Activated naive CD8-positive, alpha-beta T cell treated with anti-CD3 and anti-CD28 coated beads, Interleukin-2, amount 10 ng/mL, durations not matched to agents 7 days and 5 days (primary cell): Measurements from ENCODE around the gene ACOT9. TPM values are rescaled to one million over a fixed set of nuclear protein-coding genes. Genes with fewer than 3 reads are reported as not detected.
A peak's percentile ranks its signal among the peaks of the same experiment; 100 is the strongest.
"Not testable (repeated sequence)": the region's sequence is repeated elsewhere in the genome, so short reads cannot be mapped to it uniquely, and the experiment has no call there.

Experiments used
- ATAC-seq: fragments of 150-1000 bp; cut with Tn5 transposase; one replicate; pipeline ENCODE4 v1.10.0; 2021; ENCODE audit warnings: low read depth, moderate library complexity
- POLR2A ChIA-PET: fragments of 350-600 bp; sonication (Branson Sonifier 250); formaldehyde crosslinking; loops from one replicate; lab custom pipeline; 2021; ENCODE audit warnings: antibody characterized with exemption; lab: Charles Lee
- DNase-seq: peaks from one replicate; pipeline ENCODE4 v3.0.0; 2021
- H3K27ac Mint-ChIP-seq: one replicate; pipeline ENCODE4 v1.8.0; 2022; ENCODE audit warnings: mild to moderate bottlenecking, mixed read lengths
- H3K27me3 Mint-ChIP-seq: one replicate; pipeline ENCODE4 v1.8.0; 2022; ENCODE audit warnings: mild to moderate bottlenecking, moderate library complexity, mixed read lengths
- H3K36me3 Mint-ChIP-seq: one replicate; pipeline ENCODE4 v1.8.0; 2021; ENCODE audit warnings: mild to moderate bottlenecking, mixed read lengths
- H3K4me1 Mint-ChIP-seq: one replicate; pipeline ENCODE4 v1.8.0; 2021; ENCODE audit warnings: mixed read lengths
- H3K4me3 Mint-ChIP-seq: one replicate; pipeline ENCODE4 v1.8.0; 2022; ENCODE audit warnings: mild to moderate bottlenecking, moderate library complexity, mixed read lengths
- H3K9me3 Mint-ChIP-seq: one replicate; pipeline ENCODE4 v1.8.0; 2021; ENCODE audit warnings: mixed read lengths
- total RNA-seq, 2 experiments: library from RNA; stranded (reverse); gene quantifications; one replicate each; pipeline ENCODE4 v1.2.3, GENCODE V29; 2021

Gene ACOT9
- total RNA-seq, 2 experiments from 2014 or later, result 27.6 to 28.4 TPM

- Mint-ChIP-seq H3K9me3 (no peaks in the 10 kb centered on the region), H3K36me3 (peaks cover 2% of the 10 kb centered on the region), H3K27me3 (no peaks in the 10 kb centered on the region), H3K4me3 (no peak overlapping the region), H3K4me1 (peaks cover 24% of the 10 kb centered on the region), H3K27ac (no peak overlapping the region)
- DNase-seq (no peak), ATAC-seq (no peak)
- POLR2A ChIA-PET, result no interaction called here
These were observed 78.6 kb downstream of the ACOT9 start for GRCh38 chrX:23664496-23664895.

GRCh38 chrX:23662853-23663252 lies 80.2 kb downstream of the ACOT9 start:
- H3K27me3 Mint-ChIP-seq, result no peaks in the 10 kb centered on the region
- POLR2A ChIA-PET, result no interaction called here
- no peaks in the 10 kb centered on the region for H3K36me3 Mint-ChIP-seq
- ATAC-seq, result no peak
- peak overlapping the region; percentile 74 for H3K27ac Mint-ChIP-seq
- H3K4me3 Mint-ChIP-seq, result no peak overlapping the region
- H3K4me1 Mint-ChIP-seq, result peaks cover 16% of the 10 kb centered on the region
- H3K9me3 Mint-ChIP-seq, result no peaks in the 10 kb centered on the region
- DNase-seq, result no peak

- Mint-ChIP-seq H3K9me3 (no peaks in the 10 kb centered on the region), H3K27me3 (no peaks in the 10 kb centered on the region), H3K36me3 (no peaks in the 10 kb centered on the region), H3K4me3 (peak overlapping the region; percentile 5), H3K4me1 (peaks cover 15% of the 10 kb centered on the region), H3K27ac (peak overlapping the region; percentile 53)
- POLR2A ChIA-PET, result no interaction called here
- peak; percentile 67 for ATAC-seq
- no peak for DNase-seq
These were observed 80.9 kb downstream of the ACOT9 start for GRCh38 chrX:23662187-23662586.

- Mint-ChIP-seq H3K27ac (no peak overlapping the region), H3K27me3 (no peaks in the 10 kb centered on the region), H3K9me3 (no peaks in the 10 kb centered on the region), H3K4me3 (no peak overlapping the region), H3K36me3 (no peaks in the 10 kb centered on the region), H3K4me1 (peaks cover 14% of the 10 kb centered on the region)
- DNase-seq (no peak), ATAC-seq (no peak)
- POLR2A ChIA-PET, result no interaction called here
These were observed 81.4 kb downstream of the ACOT9 start for GRCh38 chrX:23661671-23662070.

GRCh38 chrX:23660766-23661132 lies 82.3 kb downstream of the ACOT9 start:
- Mint-ChIP-seq H3K36me3 (no peaks in the 10 kb centered on the region), H3K27ac (no peak overlapping the region), H3K4me1 (peaks cover 11% of the 10 kb centered on the region), H3K27me3 (no peaks in the 10 kb centered on the region), H3K9me3 (no peaks in the 10 kb centered on the region), H3K4me3 (no peak overlapping the region)
- ATAC-seq (no peak), DNase-seq (no peak)
- POLR2A ChIA-PET, result no interaction called here

- ATAC-seq, H3K9me3 Mint-ChIP-seq, H3K36me3 Mint-ChIP-seq, H3K4me3 Mint-ChIP-seq, DNase-seq, H3K27me3 Mint-ChIP-seq, H3K27ac Mint-ChIP-seq, POLR2A ChIA-PET: not testable (repeated sequence)
- H3K4me1 Mint-ChIP-seq, result peaks cover 11% of the 10 kb centered on the region
These were observed 82.9 kb downstream of the ACOT9 start for GRCh38 chrX:23660083-23660765.

- DNase-seq (no peak), ATAC-seq (no peak)
- Mint-ChIP-seq H3K4me1 (peaks cover 11% of the 10 kb centered on the region), H3K27ac (no peak overlapping the region), H3K4me3 (no peak overlapping the region), H3K27me3 (no peaks in the 10 kb centered on the region), H3K9me3 (no peaks in the 10 kb centered on the region), H3K36me3 (no peaks in the 10 kb centered on the region)
- POLR2A ChIA-PET, result no interaction called here
These were observed 83.7 kb downstream of the ACOT9 start for GRCh38 chrX:23659339-23659738.

- H3K36me3 Mint-ChIP-seq, result no peaks in the 10 kb centered on the region
- H3K4me1 Mint-ChIP-seq, result peaks cover 4% of the 10 kb centered on the region
- H3K27me3 Mint-ChIP-seq, result no peaks in the 10 kb centered on the region
- H3K4me3 Mint-ChIP-seq, result no peak overlapping the region
- DNase-seq (no peak), ATAC-seq (no peak)
- POLR2A ChIA-PET, result no interaction called here
- no peak overlapping the region for H3K27ac Mint-ChIP-seq
- no peaks in the 10 kb centered on the region for H3K9me3 Mint-ChIP-seq
These were observed 86.4 kb downstream of the ACOT9 start for GRCh38 chrX:23656684-23657083.

GRCh38 chrX:23656091-23656490 lies 87.0 kb downstream of the ACOT9 start:
- ATAC-seq (no peak), DNase-seq (no peak)
- Mint-ChIP-seq H3K36me3 (no peaks in the 10 kb centered on the region), H3K9me3 (no peaks in the 10 kb centered on the region), H3K4me3 (no peak overlapping the region), H3K27me3 (no peaks in the 10 kb centered on the region), H3K4me1 (peaks cover under 1% of the 10 kb centered on the region), H3K27ac (no peak overlapping the region)
- POLR2A ChIA-PET, result no interaction called here

Other genes starting within 250 kb of the ACOT9 start
- gene PRDX4, start 75.8 kb downstream of the ACOT9 start, total RNA-seq, result 10 to 100 TPM; 17.0 to 18.8 TPM
- gene SAT1, start 39.9 kb upstream of the ACOT9 start, total RNA-seq, result 100 to 1,000 TPM; 145 to 147 TPM
- gene APOO, start 164.7 kb upstream of the ACOT9 start, total RNA-seq, result 10 to 100 TPM; 23.8 to 24.2 TPM
- not detected for gene CXorf58, start 164.7 kb upstream of the ACOT9 start, total RNA-seq